GM10266 (cell line): ENCODE measurements around the gene PTPRO.

Experiments
- DNase-seq: peaks from one replicate; pipeline ENCODE4 v3.0.0; 2012; ENCODE audit errors: extremely low spot score
- TF ChIP-seq, protein P1 (sequence below): IDR thresholded peaks from 2 replicates; pipeline ENCODE4 v1.5.1; 2012; ENCODE audit warnings: mild to moderate bottlenecking, low read depth; ENCODE audit not compliant: control insufficient read depth, insufficient read depth; ENCODE audit errors: missing control alignments

PTPRO gene

DNA sequence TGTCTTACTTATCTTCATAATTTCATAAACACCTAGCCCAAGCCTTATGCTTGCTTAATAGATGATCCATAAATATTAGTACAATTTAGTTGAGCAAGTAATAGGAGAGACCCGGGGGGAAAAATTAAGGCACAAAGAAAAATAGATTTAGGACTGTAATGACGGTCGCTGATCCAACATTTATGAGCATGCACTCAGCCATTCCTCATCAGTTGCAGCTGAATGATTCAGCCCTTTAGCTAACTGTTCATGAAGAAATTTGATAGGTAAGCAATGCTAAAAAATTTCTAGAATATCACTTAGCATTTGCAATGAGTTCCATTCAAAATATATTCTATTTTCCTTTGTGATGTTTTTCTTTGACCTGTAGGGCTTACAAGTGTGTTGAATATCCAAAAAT is 163.2 kb downstream of the PTPRO start:
- TF ChIP-seq, protein P1, sequence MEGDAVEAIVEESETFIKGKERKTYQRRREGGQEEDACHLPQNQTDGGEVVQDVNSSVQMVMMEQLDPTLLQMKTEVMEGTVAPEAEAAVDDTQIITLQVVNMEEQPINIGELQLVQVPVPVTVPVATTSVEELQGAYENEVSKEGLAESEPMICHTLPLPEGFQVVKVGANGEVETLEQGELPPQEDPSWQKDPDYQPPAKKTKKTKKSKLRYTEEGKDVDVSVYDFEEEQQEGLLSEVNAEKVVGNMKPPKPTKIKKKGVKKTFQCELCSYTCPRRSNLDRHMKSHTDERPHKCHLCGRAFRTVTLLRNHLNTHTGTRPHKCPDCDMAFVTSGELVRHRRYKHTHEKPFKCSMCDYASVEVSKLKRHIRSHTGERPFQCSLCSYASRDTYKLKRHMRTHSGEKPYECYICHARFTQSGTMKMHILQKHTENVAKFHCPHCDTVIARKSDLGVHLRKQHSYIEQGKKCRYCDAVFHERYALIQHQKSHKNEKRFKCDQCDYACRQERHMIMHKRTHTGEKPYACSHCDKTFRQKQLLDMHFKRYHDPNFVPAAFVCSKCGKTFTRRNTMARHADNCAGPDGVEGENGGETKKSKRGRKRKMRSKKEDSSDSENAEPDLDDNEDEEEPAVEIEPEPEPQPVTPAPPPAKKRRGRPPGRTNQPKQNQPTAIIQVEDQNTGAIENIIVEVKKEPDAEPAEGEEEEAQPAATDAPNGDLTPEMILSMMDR, result no peak
- DNase-seq, result no peak

DNA sequence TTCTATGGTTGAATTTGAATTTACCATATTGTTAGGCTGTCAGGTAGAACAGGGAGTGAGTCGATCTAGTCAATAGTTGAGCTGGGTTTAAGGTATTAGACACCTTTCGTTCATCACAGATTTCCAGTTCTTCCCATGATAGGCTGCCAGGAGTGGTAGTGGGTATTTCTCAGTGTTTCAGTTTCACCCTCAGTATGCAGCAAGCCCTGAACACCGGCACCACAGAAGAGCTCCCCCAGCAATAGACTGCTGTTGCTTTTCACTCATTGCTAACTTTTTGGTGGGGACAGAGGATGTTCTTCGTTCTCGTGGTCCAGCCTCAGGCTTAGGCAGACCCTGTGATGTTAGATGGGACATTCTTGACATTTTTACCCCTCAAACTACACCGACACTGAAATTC is 164.6 kb downstream of the PTPRO start:
- DNase-seq, result no peak
- TF ChIP-seq, protein P1, result no peak

DNA sequence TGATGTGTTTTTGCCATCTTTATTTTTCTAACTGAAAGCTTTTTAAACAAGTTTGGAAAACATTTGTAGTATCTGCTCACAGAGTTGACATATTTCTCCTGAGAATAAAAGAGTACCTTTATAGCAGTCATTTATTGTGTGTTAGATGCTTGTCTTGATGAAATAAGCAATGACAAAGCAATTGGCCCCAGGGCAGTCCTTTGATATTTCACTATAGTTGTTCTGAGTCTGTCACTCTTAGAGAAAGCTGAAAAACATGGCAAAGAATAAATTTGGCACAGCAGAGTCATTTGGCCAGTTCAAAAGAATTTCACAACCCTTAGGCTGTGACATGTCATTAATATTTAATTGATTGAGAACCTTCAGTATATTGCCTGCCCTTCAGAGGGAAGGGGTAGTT is 166.2 kb downstream of the PTPRO start:
- DNase-seq, result no peak
- TF ChIP-seq, protein P1, result no peak

DNA sequence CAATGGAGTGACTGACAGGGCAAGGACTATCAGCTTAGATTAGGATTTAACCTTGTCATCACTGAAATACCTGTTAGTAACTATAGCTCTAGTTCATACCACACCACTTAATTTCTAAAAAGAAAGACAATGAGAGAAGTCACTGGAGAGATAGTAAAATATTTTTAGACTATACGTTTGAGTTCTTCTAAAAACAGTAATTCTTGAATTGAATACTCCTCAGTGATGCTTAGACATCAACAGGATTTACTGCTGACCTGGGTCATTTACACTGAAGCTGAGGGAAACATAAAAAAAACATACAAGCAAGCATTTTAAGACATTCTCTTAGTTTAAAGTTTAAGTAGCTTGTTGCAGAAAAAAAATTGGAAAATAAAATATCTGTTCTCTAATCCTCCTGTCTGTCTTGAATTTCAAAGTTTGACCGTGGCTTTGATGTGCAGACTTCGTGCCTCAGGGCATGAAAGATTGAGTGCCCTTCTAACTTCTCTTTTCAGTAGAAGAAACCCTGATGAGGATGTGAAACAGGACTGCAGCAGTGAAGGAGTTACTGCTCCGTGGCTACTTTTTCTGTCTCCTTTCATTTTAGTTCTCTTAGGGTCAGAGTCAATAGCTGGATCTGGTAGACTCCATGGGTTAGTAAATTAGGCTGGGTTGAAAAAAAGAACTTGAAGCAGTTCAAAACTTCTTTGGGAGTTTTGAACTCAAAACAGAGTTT is 172.2 kb downstream of the PTPRO start:
- TF ChIP-seq, protein P1, result no peak
- DNase-seq, result peak; percentile 7

DNA sequence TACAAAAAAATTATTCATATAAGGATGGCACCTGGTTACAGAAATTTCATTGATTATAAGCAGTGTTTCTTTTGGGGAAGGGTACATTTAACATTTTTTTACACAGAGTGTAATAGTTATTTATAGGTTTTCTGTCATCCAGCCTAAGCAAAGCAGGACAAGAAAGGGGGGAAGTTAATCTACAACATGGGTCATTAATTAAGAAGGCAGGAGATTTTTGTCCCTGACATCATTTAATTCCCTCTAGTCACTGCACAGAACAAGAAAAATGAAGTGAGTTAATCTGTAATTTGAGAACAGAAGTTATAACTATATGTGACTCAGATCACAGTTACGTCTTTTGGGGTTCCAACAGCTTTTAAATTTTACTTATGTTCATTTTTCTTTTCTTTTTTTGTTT is 173.4 kb downstream of the PTPRO start:
- DNase-seq, result no peak

DNA sequence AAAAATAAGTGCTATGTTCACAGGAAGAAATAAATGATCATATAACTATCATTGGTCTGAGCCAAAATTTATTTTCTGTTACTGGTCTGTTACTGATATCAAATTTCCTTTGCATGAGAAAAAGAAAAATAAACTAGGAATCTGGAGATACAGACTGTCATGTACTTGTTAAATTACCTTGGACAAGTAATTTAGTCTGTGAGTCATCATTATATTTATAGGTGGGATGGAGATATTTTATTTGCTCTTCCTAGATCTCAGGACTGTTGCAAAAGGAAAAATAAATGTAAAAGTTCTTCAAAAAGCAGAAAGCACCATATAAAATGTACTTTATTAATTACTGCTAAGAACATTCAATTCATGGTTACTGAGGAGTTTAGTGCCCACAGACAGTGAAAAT is 174.4 kb downstream of the PTPRO start:
- DNase-seq, result no peak
- TF ChIP-seq, protein P1, result no peak

More for the DNA sequence above, 173.4 kb downstream of the PTPRO start:
- TF ChIP-seq, protein P1, result no peak

DNA sequence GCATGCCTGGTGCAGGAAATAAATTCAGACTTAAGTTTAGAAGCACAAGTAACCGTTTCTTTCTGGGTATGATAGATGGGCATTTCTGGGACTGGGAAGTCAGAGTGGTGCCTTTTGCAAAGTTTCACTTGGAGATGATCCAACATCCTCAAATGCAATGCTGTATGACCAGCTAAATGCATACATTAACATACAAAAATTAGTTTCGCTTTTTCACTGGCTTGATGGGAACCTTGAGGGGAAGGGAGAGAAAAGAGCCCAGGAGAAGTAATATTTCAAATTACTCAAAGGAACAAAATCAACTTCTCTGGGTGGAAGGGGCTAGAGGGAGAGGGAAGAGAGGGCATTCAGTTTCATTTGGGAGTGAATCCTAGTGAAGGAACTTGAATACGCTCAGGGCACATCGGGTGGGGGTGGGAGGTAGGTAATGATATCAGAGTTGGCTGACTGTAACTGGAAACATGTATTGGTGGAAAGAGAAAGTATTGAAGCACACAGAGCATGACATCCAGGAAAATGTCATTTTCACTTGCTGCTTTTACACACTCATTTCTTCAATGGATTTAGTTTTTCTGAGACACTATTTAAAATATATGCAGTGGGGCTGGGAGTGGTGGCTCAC is 175.5 kb downstream of the PTPRO start:
- DNase-seq, result no peak
- TF ChIP-seq, protein P1, result no peak
